ENCODE results near the gene PYROXD2.

PYROXD2 gene

GRCh38 chr10:98338896-98339295 is 76.1 kb downstream of the PYROXD2 start:
- peak; percentile 17 for ATAC-seq
- TF ChIP-seq GLIS3 (CRISPR knock-in tag; IDR thresholded peaks at IDR 0.05) (no peak), ZC3H10 (CRISPR knock-in tag; IDR thresholded peaks at IDR 0.05) (no peak), PPARA (CRISPR knock-in tag; IDR thresholded peaks at IDR 0.05; ENCODE audit: borderline replicate concordance) (no peak), CSRNP3 (CRISPR knock-in tag; IDR thresholded peaks at IDR 0.05) (no peak), CREB5 (CRISPR knock-in tag; IDR thresholded peaks at IDR 0.05; ENCODE audit: low read depth) (no peak), BACH2 (CRISPR knock-in tag; IDR thresholded peaks at IDR 0.05; ENCODE audit: borderline replicate concordance) (no peak), OSR1 (CRISPR knock-in tag; IDR thresholded peaks at IDR 0.05) (no peak)

GRCh38 chr10:98338318-98338717 is 76.7 kb downstream of the PYROXD2 start:
- peak; percentile 76 for ATAC-seq
- TF ChIP-seq TSHZ2 (CRISPR knock-in tag; IDR thresholded peaks at IDR 0.05) (no peak), ARNTL (CRISPR knock-in tag; IDR thresholded peaks at IDR 0.05; ENCODE audit: borderline replicate concordance, low read depth) (no peak), ZC3H10 (CRISPR knock-in tag; IDR thresholded peaks at IDR 0.05) (no peak), GLIS3 (CRISPR knock-in tag; IDR thresholded peaks at IDR 0.05) (no peak)

GRCh38 chr10:98337484-98337883 is 77.5 kb downstream of the PYROXD2 start:
- TF ChIP-seq ZC3H10 (CRISPR knock-in tag; IDR thresholded peaks at IDR 0.05) = no peak
- ATAC-seq = no peak

Measured in SK-N-SH treated with all-trans-retinoic acid at 6 μM for 48 hours (cell line).